ENCODE data around the gene GPLD1.

DNA sequence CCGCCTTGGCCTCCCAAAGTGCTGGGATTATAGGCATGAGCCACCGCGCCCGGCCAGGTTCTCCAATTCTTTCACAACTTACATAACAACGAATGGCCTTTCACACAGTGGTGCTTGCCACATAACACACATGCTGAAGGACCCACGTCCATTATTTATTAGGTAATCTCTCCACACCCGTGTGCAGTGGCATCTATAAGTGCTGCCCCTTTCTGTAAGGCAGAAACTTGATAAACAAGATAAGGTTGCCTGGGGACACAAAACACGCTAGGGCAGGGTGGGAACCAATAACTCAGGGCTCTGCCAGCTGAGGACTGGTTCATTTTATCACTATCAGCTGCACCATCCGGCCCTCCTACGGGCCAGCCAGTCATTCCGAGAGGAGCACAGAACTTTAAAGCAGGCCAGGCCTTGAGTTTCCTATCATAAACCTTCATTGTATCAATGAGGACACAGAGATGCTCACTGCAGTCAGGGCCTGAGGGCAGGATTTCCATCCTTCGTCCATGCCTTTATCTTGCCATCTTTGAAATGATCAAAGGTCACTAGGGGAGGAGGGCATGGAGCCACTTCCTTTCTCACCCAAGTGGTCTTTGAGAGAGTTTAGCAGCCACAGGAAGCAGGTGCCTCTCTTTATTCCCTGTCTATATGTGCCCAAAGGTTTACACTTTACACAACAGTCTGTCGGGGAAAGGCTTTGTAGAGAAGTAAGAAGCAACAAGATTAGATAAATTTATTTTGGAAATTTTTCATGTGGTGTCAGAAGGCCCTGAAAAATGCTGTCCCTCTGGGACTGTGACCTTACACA, 37.6 kb downstream of the GPLD1 start:
- TF ChIP-seq, protein P1, sequence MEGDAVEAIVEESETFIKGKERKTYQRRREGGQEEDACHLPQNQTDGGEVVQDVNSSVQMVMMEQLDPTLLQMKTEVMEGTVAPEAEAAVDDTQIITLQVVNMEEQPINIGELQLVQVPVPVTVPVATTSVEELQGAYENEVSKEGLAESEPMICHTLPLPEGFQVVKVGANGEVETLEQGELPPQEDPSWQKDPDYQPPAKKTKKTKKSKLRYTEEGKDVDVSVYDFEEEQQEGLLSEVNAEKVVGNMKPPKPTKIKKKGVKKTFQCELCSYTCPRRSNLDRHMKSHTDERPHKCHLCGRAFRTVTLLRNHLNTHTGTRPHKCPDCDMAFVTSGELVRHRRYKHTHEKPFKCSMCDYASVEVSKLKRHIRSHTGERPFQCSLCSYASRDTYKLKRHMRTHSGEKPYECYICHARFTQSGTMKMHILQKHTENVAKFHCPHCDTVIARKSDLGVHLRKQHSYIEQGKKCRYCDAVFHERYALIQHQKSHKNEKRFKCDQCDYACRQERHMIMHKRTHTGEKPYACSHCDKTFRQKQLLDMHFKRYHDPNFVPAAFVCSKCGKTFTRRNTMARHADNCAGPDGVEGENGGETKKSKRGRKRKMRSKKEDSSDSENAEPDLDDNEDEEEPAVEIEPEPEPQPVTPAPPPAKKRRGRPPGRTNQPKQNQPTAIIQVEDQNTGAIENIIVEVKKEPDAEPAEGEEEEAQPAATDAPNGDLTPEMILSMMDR (conservative IDR thresholded peaks at IDR 0.05 in 1 of 2, IDR thresholded peaks at IDR 0.05 in 1 of 2; ENCODE audit: low read depth in 1 of 2, low read length in 2 of 2), result no peak
- no peak for TF ChIP-seq EZH2 (IDR thresholded peaks at IDR 0.05; ENCODE audit: low read length, missing control alignments)
